Testis (tissue), 2 donors: Measurements from ENCODE around the gene CFAP107.

Source experiments
- POLR2A ChIP-seq: fragments of 450-650 bp; IDR thresholded peaks from one replicate; pipeline ENCODE4 v1.6.1; 2017; ENCODE audit warnings: antibody characterized with exemption, mild to moderate bottlenecking, moderate library complexity
- TF ChIP-seq, protein P1 (sequence below), 3 experiments: fragments of 450-650 bp in 2 of 3; fragments of 200-600 bp in 1 of 3; sonication (generic) in 1 of 3; IDR thresholded peaks; one replicate each; pipeline ENCODE4 v1.5.1; 2016 to 2019; ENCODE audit warnings: antibody characterized with exemption in 3 of 3, mild to moderate bottlenecking in 2 of 3, moderate library complexity in 1 of 3

DNA sequence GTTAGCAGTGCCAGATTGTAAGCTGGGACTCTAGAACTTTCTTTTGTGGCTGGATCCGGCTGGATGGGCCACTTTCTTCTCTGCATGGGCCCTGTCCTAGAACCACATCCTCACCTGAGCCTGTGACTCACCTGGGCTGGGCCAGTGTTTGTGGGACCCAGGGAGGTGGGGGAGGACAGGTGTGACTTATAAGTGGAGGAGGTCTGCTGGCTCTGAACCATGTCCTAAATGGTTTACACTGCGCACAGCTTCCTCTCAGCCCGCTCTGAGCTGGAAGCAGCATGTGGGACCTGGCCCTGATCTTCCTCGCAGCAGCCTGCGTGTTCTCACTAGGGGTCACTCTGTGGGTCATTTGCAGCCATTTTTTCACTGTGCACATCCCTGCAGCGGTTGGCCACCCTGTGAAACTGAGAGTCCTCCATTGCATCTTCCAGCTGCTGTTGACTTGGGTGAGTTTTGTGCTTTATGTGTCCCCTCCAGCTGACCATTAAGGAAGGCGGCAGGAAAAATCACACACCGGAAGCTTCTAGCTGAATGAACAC lies 30.0 kb upstream of the CFAP107 start, which contains the start of gene AADACL3:
- TF ChIP-seq, protein P1, sequence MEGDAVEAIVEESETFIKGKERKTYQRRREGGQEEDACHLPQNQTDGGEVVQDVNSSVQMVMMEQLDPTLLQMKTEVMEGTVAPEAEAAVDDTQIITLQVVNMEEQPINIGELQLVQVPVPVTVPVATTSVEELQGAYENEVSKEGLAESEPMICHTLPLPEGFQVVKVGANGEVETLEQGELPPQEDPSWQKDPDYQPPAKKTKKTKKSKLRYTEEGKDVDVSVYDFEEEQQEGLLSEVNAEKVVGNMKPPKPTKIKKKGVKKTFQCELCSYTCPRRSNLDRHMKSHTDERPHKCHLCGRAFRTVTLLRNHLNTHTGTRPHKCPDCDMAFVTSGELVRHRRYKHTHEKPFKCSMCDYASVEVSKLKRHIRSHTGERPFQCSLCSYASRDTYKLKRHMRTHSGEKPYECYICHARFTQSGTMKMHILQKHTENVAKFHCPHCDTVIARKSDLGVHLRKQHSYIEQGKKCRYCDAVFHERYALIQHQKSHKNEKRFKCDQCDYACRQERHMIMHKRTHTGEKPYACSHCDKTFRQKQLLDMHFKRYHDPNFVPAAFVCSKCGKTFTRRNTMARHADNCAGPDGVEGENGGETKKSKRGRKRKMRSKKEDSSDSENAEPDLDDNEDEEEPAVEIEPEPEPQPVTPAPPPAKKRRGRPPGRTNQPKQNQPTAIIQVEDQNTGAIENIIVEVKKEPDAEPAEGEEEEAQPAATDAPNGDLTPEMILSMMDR (IDR thresholded peaks at IDR 0.05) = no peak
- no peak for TF ChIP-seq POLR2A
